22Rv1 (cell line): ENCODE results near the gene NPIPA3.

Experiments used
- CTCF ChIP-seq: fragments of 450-650 bp; IDR thresholded peaks from 2 replicates; pipeline ENCODE4 v1.5.1; 2017; ENCODE audit warnings: mild to moderate bottlenecking
- ZFX ChIP-seq: fragments of 450-650 bp; IDR thresholded peaks from 2 replicates; pipeline ENCODE4 v1.6.1; 2017; ENCODE audit warnings: antibody characterized with exemption, borderline replicate concordance

DNA sequence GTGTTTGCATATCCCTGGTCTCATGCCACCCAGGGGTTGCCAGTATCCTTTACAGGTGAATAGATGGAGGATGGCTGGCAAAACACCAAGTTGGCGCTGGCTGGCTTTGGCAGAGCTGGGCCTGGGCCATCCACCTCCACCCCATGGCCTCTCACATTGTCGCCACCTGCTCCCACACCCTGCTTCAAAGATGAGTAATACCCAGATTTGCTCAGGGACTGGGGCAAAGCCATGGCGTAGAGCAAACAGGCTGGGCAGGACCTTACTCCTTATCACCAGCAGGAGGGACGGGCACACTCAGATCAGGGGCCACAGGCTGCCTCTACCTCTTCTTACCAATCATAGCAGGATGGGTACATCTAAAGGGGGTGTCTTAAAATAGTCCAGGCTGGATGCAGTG lies 33.4 kb upstream of the NPIPA3 start:
- TF ChIP-seq CTCF (no peak), ZFX (no peak)
